Tibial nerve (tissue), 4 donors: ENCODE results near the gene DNAI2.

ENCODE experiments used
- EP300 ChIP-seq, 2 donors: sonication (generic); formaldehyde crosslinking; IDR thresholded peaks; one replicate each; pipeline ENCODE4 v1.6.1; 2017; ENCODE audit warnings: antibody characterized with exemption in 2 of 2, mild to moderate bottlenecking in 1 of 2
- POLR2A ChIP-seq, 2 donors: fragments of 450-650 bp; IDR thresholded peaks; one replicate each; pipeline ENCODE4 v1.6.1; 2017; ENCODE audit warnings: antibody characterized with exemption in 2 of 2, mild to moderate bottlenecking in 2 of 2, moderate library complexity in 2 of 2
- TF ChIP-seq, protein P1 (sequence below), 5 experiments: fragments of 200-600 bp in 3 of 5; fragments of 450-650 bp in 2 of 5; sonication (generic) in 3 of 5; IDR thresholded peaks; one replicate each; pipeline ENCODE4 v1.5.1; 2016 to 2019; ENCODE audit warnings: antibody characterized with exemption in 5 of 5, mild to moderate bottlenecking in 3 of 5, moderate library complexity in 2 of 5

DNA sequence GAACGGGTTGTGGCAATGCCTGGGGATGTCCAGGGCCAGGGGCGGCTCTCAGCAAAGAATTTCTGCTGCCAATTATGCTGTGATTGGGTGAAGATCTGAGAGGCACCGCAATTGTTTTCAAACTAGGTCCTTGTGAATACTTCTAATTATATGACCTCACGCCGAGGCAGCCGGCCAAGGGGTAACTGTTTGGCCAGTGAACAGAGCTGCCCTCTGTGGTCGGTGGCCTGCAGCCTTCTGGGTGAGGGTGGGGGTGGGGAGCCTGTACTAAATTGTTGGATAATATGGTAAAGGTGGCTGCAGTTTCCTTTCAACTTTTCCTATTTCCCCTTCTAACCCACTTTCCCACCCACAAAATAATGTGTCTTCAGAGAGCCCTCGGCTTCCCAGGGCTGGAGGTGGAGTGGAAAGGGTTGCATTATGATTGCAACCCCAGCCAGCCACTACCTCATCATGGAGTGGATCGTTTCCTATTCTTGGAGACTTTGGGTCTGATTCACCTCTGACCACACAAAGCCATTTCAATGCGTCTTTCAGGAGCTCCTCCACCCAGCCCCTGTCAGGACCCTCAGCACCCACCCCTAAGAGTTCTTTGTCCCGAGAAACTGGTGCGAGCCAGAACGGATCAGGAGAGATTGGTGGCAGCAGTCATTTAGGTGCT is 2.0 kb upstream of the DNAI2 start:
- TF ChIP-seq, protein P1, sequence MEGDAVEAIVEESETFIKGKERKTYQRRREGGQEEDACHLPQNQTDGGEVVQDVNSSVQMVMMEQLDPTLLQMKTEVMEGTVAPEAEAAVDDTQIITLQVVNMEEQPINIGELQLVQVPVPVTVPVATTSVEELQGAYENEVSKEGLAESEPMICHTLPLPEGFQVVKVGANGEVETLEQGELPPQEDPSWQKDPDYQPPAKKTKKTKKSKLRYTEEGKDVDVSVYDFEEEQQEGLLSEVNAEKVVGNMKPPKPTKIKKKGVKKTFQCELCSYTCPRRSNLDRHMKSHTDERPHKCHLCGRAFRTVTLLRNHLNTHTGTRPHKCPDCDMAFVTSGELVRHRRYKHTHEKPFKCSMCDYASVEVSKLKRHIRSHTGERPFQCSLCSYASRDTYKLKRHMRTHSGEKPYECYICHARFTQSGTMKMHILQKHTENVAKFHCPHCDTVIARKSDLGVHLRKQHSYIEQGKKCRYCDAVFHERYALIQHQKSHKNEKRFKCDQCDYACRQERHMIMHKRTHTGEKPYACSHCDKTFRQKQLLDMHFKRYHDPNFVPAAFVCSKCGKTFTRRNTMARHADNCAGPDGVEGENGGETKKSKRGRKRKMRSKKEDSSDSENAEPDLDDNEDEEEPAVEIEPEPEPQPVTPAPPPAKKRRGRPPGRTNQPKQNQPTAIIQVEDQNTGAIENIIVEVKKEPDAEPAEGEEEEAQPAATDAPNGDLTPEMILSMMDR (IDR thresholded peaks at IDR 0.05), result no peak
- TF ChIP-seq POLR2A (IDR thresholded peaks at IDR 0.05) (no peak), EP300 (IDR thresholded peaks at IDR 0.05) (no peak)
